ENCODE measurements around the gene AGAP3.

- TF ChIP-seq POLR2A (IDR thresholded peaks at IDR 0.05; ENCODE audit: low read depth, low read length) (no peak), POLR2AphosphoS5 (IDR thresholded peaks at IDR 0.05; ENCODE audit: low read depth, low read length) (no peak)
Observed at GRCh38 chr7:151085691-151086620, at the start of gene AGAP3.

Data from GM12891 (cell line).